GM12878 (cell line): ENCODE results near the gene RAB3B. TPM values are rescaled to one million over a fixed set of nuclear protein-coding genes. Genes with fewer than 3 reads are reported as not detected.

Experiments used
- ATAC-seq: fragments of 200-7000 bp; cut with Tn5 transposase; 3 replicates; pipeline ENCODE4 v1.9.1; 2020; ENCODE audit warnings: mild to moderate bottlenecking, moderate library complexity
- BruUV-seq: library from RNA; stranded (reverse); fragments of 400-500 nt; replicated peaks from 2 replicates; lab custom pipeline; 2021; lab: Mats Ljungman, UMichigan
- CTCF ChIA-PET: fragments of 300-600 bp; sonication (Branson Sonifier 250); formaldehyde crosslinking; extraction: SDS; loops from one replicate; lab custom pipeline; 2021; ENCODE audit warnings: inconsistent platforms; lab: Yijun Ruan, JAX
- POLR2A ChIA-PET: fragments of 350-600 bp; formaldehyde crosslinking; extraction: SDS; loops from one replicate; lab custom pipeline; 2021; ENCODE audit warnings: inconsistent platforms; lab: Charles Lee
- RAD21 ChIA-PET: fragments of 300-600 bp; sonication (Branson Sonifier 250); formaldehyde crosslinking; loops from one replicate; lab custom pipeline; 2023; ENCODE audit warnings: antibody characterized with exemption; ENCODE audit not compliant: unreplicated experiment; lab: Charles Lee
- SMC1A ChIA-PET: fragments of 300-600 bp; sonication (Branson Sonifier 250); formaldehyde crosslinking; loops from one replicate; lab custom pipeline; 2023; ENCODE audit not compliant: unreplicated experiment, uncharacterized antibody; lab: Charles Lee
- DNase-seq: peaks from one replicate; pipeline ENCODE4 v3.0.0-alpha.2; 2011; ENCODE audit warnings: low read depth, low spot score
- FAIRE-seq: peaks from 3 replicates; lab custom pipeline; 2011; peaks lifted over from hg19 to GRCh38; lab: Jason Lieb, UNC
- H2AFZ ChIP-seq: 2 replicates; pipeline ENCODE4 v1.6.0; 2011; ENCODE audit warnings: low read depth, low read length, control low read depth; ENCODE audit not compliant: control insufficient read depth
- H3K27ac ChIP-seq: 2 replicates; pipeline ENCODE4 v1.5.1; 2011; ENCODE audit warnings: control low read depth; ENCODE audit not compliant: control insufficient read depth, insufficient read depth
- H3K27me3 ChIP-seq, 2 experiments: replicated peaks in 1 of 2; 2 replicates each; pipeline versions ENCODE4 v1.6.0 to v1.6.1; 2011; ENCODE audit warnings: low read length in 1 of 2; ENCODE audit not compliant: control insufficient read depth in 2 of 2, insufficient read depth in 2 of 2
- H3K36me3 ChIP-seq, 2 experiments: 2 replicates each; pipeline ENCODE4 v1.5.1; 2011; ENCODE audit warnings: low read length in 1 of 2; ENCODE audit not compliant: control insufficient read depth in 2 of 2, insufficient read depth in 2 of 2
- H3K4me1 ChIP-seq: 2 replicates; pipeline ENCODE4 v1.6.1; 2011; ENCODE audit warnings: mild to moderate bottlenecking, low read length, moderate library complexity, mixed read lengths; ENCODE audit not compliant: control insufficient read depth, insufficient read depth
- H3K4me2 ChIP-seq: 2 replicates; pipeline ENCODE4 v1.6.0; 2011; ENCODE audit warnings: control low read depth; ENCODE audit not compliant: control insufficient read depth, insufficient read depth
- H3K4me3 ChIP-seq: fragments of 200-600 bp; sonication (generic); 2 replicates; pipeline ENCODE4 v1.5.1; 2016
- H3K79me2 ChIP-seq: 2 replicates; pipeline ENCODE4 v1.6.0; 2011; ENCODE audit warnings: low read length; ENCODE audit not compliant: control insufficient read depth, insufficient read depth
- H3K9ac ChIP-seq: 2 replicates; pipeline ENCODE4 v1.8.0; 2011; ENCODE audit warnings: low read length, control low read depth, mixed read lengths; ENCODE audit not compliant: control insufficient read depth, insufficient read depth
- H3K9me3 ChIP-seq: replicated peaks from 3 replicates; pipeline ENCODE4 v1.5.1; 2011; ENCODE audit warnings: mild to moderate bottlenecking, low read length; ENCODE audit not compliant: control insufficient read depth, insufficient read depth
- H4K20me1 ChIP-seq: 2 replicates; pipeline ENCODE4 v1.6.0; 2011; ENCODE audit not compliant: control insufficient read depth, insufficient read depth
- CREB1 ChIP-seq: IDR thresholded peaks from 2 replicates; pipeline ENCODE4 v1.6.1; 2012; ENCODE audit warnings: low read depth, mild to moderate bottlenecking, inconsistent platforms
- EZH2 ChIP-seq: IDR thresholded peaks from 2 replicates; pipeline ENCODE4 v1.6.1; 2012; ENCODE audit warnings: low read depth, mild to moderate bottlenecking, control low read depth, inconsistent platforms, low read length, borderline replicate concordance; ENCODE audit not compliant: control insufficient read depth
- HCFC1 ChIP-seq: fragments of 150-350 bp; IDR thresholded peaks from 2 replicates; pipeline ENCODE4 v1.6.1; 2014; ENCODE audit warnings: low read length
- HDGF ChIP-seq: fragments of 450-650 bp; IDR thresholded peaks from 2 replicates; pipeline ENCODE4 v1.6.1; 2016; ENCODE audit warnings: antibody characterized with exemption
- IKZF2 ChIP-seq, 2 experiments: fragments of 450-650 bp; IDR thresholded peaks; 2 replicates each; pipeline ENCODE4 v1.6.1; 2017; ENCODE audit warnings: mild to moderate bottlenecking in 2 of 2, moderate library complexity in 2 of 2
- MYB ChIP-seq: fragments of 150-350 bp; IDR thresholded peaks from 2 replicates; pipeline ENCODE4 v1.6.1; 2014; ENCODE audit warnings: mild to moderate bottlenecking, low read depth, low read length, borderline replicate concordance
- NR2F1 ChIP-seq: fragments of 450-650 bp; conservative IDR thresholded peaks from 2 replicates; pipeline ENCODE4 v1.6.1; 2017; ENCODE audit warnings: mild to moderate bottlenecking
- PAX5 ChIP-seq: IDR thresholded peaks from 2 replicates; pipeline ENCODE4 v1.6.1; 2011; ENCODE audit warnings: low read depth, low read length, borderline replicate concordance
- RELB ChIP-seq: fragments of 450-650 bp; IDR thresholded peaks from 2 replicates; pipeline ENCODE4 v1.6.1; 2017; ENCODE audit warnings: low read depth, mild to moderate bottlenecking, moderate library complexity
- SIX5 ChIP-seq: IDR thresholded peaks from 2 replicates; pipeline ENCODE4 v1.6.1; 2011; ENCODE audit warnings: mild to moderate bottlenecking, low read depth, low read length, moderate library complexity; ENCODE audit not compliant: severe bottlenecking
- STAT3 ChIP-seq: IDR thresholded peaks from 2 replicates; pipeline ENCODE4 v1.6.1; 2011; ENCODE audit warnings: low read depth, low read length, improper control_type of control experiment
- TCF7 ChIP-seq: IDR thresholded peaks from 2 replicates; pipeline ENCODE4 v1.6.1; 2014; ENCODE audit warnings: antibody characterized with exemption, borderline replicate concordance
- WRNIP1 ChIP-seq: IDR thresholded peaks from 2 replicates; pipeline ENCODE4 v1.6.1; 2011; ENCODE audit warnings: low read depth, low read length, improper control_type of control experiment, borderline replicate concordance
- ZBTB40 ChIP-seq: fragments of 450-650 bp; IDR thresholded peaks from 2 replicates; pipeline ENCODE4 v1.6.1; 2016; ENCODE audit warnings: mild to moderate bottlenecking, moderate library complexity, borderline replicate concordance
- WGBS: methylation state at CpG from one replicate; pipeline ENCODE4 v1.1.6; 2016; ENCODE audit warnings: low lambda C conversion rate; ENCODE audit not compliant: insufficient replicate concordance, insufficient coverage; ENCODE audit errors: missing lambda C conversion rate; 5-methylcytosine and 5-hydroxymethylcytosine counted together
- in situ Hi-C: fragments of 300-500 bp; cut with MboI; formaldehyde crosslinking; loops from 9 replicates; pipeline ENCODE4 v1.14.3; 2018; ENCODE audit warnings: mixed read lengths
- intact Hi-C: fragments of 100-400 bp; cut with micrococcal nuclease; formaldehyde crosslinking; loops from one replicate; pipeline ENCODE4 v1.14.2; 2022; ENCODE audit not compliant: unreplicated experiment
- polyA plus RNA-seq, 11 experiments: library from polyadenylated mRNA; depleted of rRNA in 4 of 11; unstranded in 6 of 11; stranded (reverse) in 5 of 11; fragments of >200 nt; fragmentation: Nextera tagmentation in 4 of 11; fragmentation: Illumina TruSeq in 1 of 11; extraction: Ambion mirVana in 4 of 11; extraction: Trizol in 1 of 11; gene quantifications; 1 replicate in 1 of 11; 2 replicates in 10 of 11; pipeline versions ENCODE4 v1.2.1 to v1.2.3, GENCODE V29; 2011 to 2016; ENCODE audit warnings: inconsistent platforms in 2 of 11, missing spikeins in 2 of 11, low read depth in 1 of 11
- total RNA-seq, 4 experiments: library from RNA; depleted of rRNA in 3 of 4; stranded (reverse); fragments of >200 nt in 3 of 4; fragmentation: Illumina TruSeq in 1 of 4; extraction: Trizol in 1 of 4; gene quantifications; 2 replicates each; pipeline versions ENCODE4 v1.2.1 to v1.2.3, GENCODE V29; 2013 to 2021
- TF ChIP-seq, protein P1 (sequence below): fragments of 150-350 bp; IDR thresholded peaks from 2 replicates; pipeline ENCODE4 v1.6.1; 2014; ENCODE audit warnings: mild to moderate bottlenecking, low read depth, low read length

The RAB3B gene
- total and polyA plus RNA-seq, 10 of the 15 experiments (the other 5 are each of a cell fraction or from before 2014, with no cell fraction given) = 0.05 to 0.32 (median 0.24) TPM

DNA sequence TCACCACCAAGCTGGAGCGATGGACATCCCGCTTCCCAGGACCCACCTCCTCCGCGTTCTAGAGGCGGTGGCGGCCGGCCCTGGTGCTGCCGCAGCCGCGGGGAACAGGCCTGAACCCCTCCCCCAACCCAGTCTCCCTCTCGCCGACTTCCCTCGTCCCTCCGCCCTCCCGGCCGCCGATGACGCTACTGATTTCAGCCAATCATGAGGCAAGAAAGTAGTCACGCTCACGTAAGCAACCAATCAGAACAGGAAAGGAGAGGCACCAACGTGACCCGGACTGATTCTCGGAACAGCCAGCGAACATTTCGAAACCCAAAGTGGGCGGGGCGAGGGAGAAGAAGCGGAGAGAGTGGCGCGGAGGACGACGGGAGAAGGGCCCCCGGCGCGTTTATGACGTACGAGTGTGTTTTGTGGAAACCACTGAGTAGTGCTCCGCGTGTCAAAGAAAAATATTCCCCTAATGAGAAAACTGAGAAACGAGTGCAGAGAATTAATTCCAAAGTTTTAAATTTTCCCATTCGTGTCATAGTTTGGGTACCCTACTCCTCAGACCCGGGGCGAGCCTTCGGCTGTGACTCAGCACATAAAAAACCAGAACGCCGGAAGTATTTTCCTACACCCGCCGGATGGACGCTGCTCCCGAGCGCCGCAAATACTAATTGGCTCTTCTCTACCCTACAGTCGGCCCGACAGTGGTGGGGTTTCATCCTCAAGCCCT, 111.7 kb downstream of the RAB3B start, which contains the start of gene NRDC:
Gene NRDC (minus strand): TSS at position 112 of the 721 bp plus-strand sequence. CDS start 112 bp downstream, outside the sequence.
- ChIA-PET POLR2A (interaction anchor here (0.5 to 4.7 kb wide), 7 partner anchors 9 to 176 kb away, joined by 3 to 31 read pairs (median 5); partner anchors contain the start of gene TXNDC12), SMC1A (interaction anchor here (0.8 to 2.2 kb wide), 13 partner anchors 9 to 303 kb away, joined by 3 to 18 read pairs (median 4); partner anchors contain the start of gene BTF3L4), CTCF (interaction anchor here (0.5 to 1.6 kb wide), 10 partner anchors 9 to 234 kb away, joined by 3 to 5 read pairs (median 4); no protein-coding TSS in a partner anchor), RAD21 (interaction anchor here (0.8 to 1.7 kb wide), 5 partner anchors 17 to 526 kb away, joined by 3 to 7 read pairs (median 5); partner anchors contain the start of genes KTI12, ORC1 and PRPF38A)
- peak; percentile 100 for FAIRE-seq
- peak; percentile 94 for ATAC-seq
- H2AFZ ChIP-seq = peak within 1 kb of the TSS; percentile 96
- no TSS peak for BruUV-seq
- H3K4me2 ChIP-seq = peak within 1 kb of the TSS; percentile 99
- peak within 1 kb of the TSS; percentile 99 for H3K27ac ChIP-seq
- peak; percentile 100 for DNase-seq
- peak within 1 kb of the TSS; percentile 90 for H3K4me3 ChIP-seq
- peaks cover 0 to 11% of the 10 kb centered on the region in 2 experiments; a peak in 2 of 4 replicates for H3K36me3 ChIP-seq
- under 1% methylated on average over 53 of the region's 54 CpGs for WGBS
- H3K79me2 ChIP-seq = peaks cover 46% of the 10 kb centered on the region
- H4K20me1 ChIP-seq = no peaks in the 10 kb centered on the region
- peaks cover 5% of the 10 kb centered on the region for H3K4me1 ChIP-seq
- H3K9ac ChIP-seq = peak within 1 kb of the TSS; percentile 99
- intact Hi-C loops (no loop called here), in situ Hi-C loops (no loop called here)
- no peaks in the 10 kb centered on the region; the same call in 2 of the 3 replicates for H3K9me3 ChIP-seq
- H3K27me3 ChIP-seq = no peaks in the 10 kb centered on the region
- TF ChIP-seq STAT3 (no peak), ZBTB40 (peak; percentile 94), RELB (peak; percentile 92), HDGF (peak; percentile 67; the same call in 1 of the 2 replicates), TCF7 (no peak), EZH2 (no peak), CREB1 (peak; percentile 98), HCFC1 (peak; percentile 69), NR2F1 (no peak; the same call in 1 of the 2 replicates), MYB (no peak), PAX5 (peak; percentile 16; the same call in 1 of the 2 replicates), WRNIP1 (no peak), IKZF2 (IDR thresholded peaks at IDR 0.05) (no peak; a peak in 1 of 4 replicates), SIX5 (peak; percentile 48)
- TF ChIP-seq, protein P1, sequence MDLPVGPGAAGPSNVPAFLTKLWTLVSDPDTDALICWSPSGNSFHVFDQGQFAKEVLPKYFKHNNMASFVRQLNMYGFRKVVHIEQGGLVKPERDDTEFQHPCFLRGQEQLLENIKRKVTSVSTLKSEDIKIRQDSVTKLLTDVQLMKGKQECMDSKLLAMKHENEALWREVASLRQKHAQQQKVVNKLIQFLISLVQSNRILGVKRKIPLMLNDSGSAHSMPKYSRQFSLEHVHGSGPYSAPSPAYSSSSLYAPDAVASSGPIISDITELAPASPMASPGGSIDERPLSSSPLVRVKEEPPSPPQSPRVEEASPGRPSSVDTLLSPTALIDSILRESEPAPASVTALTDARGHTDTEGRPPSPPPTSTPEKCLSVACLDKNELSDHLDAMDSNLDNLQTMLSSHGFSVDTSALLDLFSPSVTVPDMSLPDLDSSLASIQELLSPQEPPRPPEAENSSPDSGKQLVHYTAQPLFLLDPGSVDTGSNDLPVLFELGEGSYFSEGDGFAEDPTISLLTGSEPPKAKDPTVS = no peak
